Endodermal cell (in vitro differentiated cells): ENCODE results near the gene PRDM10. TPM values are rescaled to one million over a fixed set of nuclear protein-coding genes. Genes with fewer than 3 reads are reported as not detected.

Experiments used
- DNase-seq: peaks from one replicate; pipeline ENCODE4 v3.0.0-alpha.2; 2017
- H3K27ac ChIP-seq: 2 replicates; pipeline ENCODE4 v1.5.1; 2013; ENCODE audit warnings: mild to moderate bottlenecking, low read depth, low read length, moderate library complexity
- H3K27me3 ChIP-seq: 2 replicates; pipeline ENCODE4 v1.6.1; 2013; ENCODE audit warnings: mild to moderate bottlenecking, low read length, moderate library complexity; ENCODE audit not compliant: insufficient read depth, control insufficient read depth, poor library complexity, severe bottlenecking
- H3K36me3 ChIP-seq: 2 replicates; pipeline ENCODE4 v1.7.0; 2013; ENCODE audit warnings: mild to moderate bottlenecking, low read length, moderate library complexity; ENCODE audit not compliant: control insufficient read depth, insufficient read depth
- H3K4me1 ChIP-seq: one replicate; pipeline ENCODE4 v1.7.0; 2013; ENCODE audit warnings: low read length; ENCODE audit not compliant: control insufficient read depth, insufficient read depth
- H3K4me3 ChIP-seq: 2 replicates; pipeline ENCODE4 v1.5.1; 2013; ENCODE audit warnings: mild to moderate bottlenecking, low read length, moderate library complexity
- H3K9ac ChIP-seq: 2 replicates; pipeline ENCODE4 v1.6.1; 2013; ENCODE audit warnings: mild to moderate bottlenecking, low read length, moderate library complexity; ENCODE audit not compliant: poor library complexity, severe bottlenecking; ENCODE audit errors: extremely low read depth
- H3K9me3 ChIP-seq: 2 replicates; pipeline ENCODE4 v1.6.1; 2013; ENCODE audit warnings: mild to moderate bottlenecking, low read length, moderate library complexity; ENCODE audit not compliant: control insufficient read depth
- H3K27ac Mint-ChIP-seq: 2 replicates; pipeline ENCODE4 v1.8.0; 2020; ENCODE audit warnings: mixed read lengths
- H3K27me3 Mint-ChIP-seq: 2 replicates; pipeline ENCODE4 v1.8.0; 2021; ENCODE audit warnings: mild to moderate bottlenecking, mixed read lengths; ENCODE audit not compliant: insufficient read depth
- H3K36me3 Mint-ChIP-seq: 2 replicates; pipeline ENCODE4 v1.8.0; 2020; ENCODE audit warnings: low read depth, mixed read lengths
- H3K4me1 Mint-ChIP-seq: 2 replicates; pipeline ENCODE4 v1.8.0; 2020; ENCODE audit warnings: mixed read lengths
- H3K4me3 Mint-ChIP-seq: 2 replicates; pipeline ENCODE4 v1.8.0; 2020; ENCODE audit warnings: mild to moderate bottlenecking, moderate library complexity, mixed read lengths
- H3K9me3 Mint-ChIP-seq: 2 replicates; pipeline ENCODE4 v1.8.0; 2020; ENCODE audit warnings: mild to moderate bottlenecking, mixed read lengths
- WGBS, 2 experiments: methylation state at CpG; one replicate each; pipeline versions ENCODE4 v1.1.5 to v1.1.7; 2013; ENCODE audit warnings: missing lambda C conversion rate in 2 of 2, mixed read lengths in 1 of 2; ENCODE audit not compliant: insufficient coverage in 1 of 2, insufficient read length in 1 of 2; 5-methylcytosine and 5-hydroxymethylcytosine counted together
- total RNA-seq, 2 donors: library from RNA; stranded (reverse); fragmentation: NEBNext Ultra II Directional in 1 of 2; extraction: Animal tissue kit (Norgen Biotek cat#: 25700) in 1 of 2; gene quantifications; 2 replicates in 1 of 2; 3 replicates in 1 of 2; pipeline ENCODE4 v1.2.1, GENCODE V29; 2021
- TF ChIP-seq, protein P1 (sequence below): fragments of 200-600 bp; sonication (generic); conservative IDR thresholded peaks from 2 replicates; pipeline ENCODE4 v1.5.0; 2021; ENCODE audit warnings: antibody characterized with exemption, mild to moderate bottlenecking

Gene PRDM10
- total RNA-seq, 2 donors from 2014 or later: 15.9 to 16.4 TPM

DNA sequence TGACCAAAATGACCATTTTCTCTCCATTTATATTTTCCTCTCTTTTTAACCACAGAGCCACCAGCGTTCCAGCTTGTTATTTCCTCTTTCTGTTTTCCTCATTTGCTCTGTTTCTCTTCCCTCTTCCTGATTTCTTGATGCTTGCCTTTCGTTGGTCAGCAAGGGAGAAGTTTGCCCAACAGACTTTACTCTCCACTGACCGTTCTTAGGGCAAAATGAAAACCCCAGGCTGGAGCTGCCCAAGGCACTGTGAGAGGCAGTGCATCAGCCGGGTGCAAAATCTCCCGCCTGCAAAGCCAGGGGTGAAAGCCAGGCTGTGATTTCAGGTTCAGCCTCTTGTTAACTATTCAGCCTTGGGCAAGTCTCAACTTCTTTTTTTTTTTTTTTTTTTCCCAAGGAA, 40.9 kb upstream of the PRDM10 start:
- H3K27me3 ChIP-seq: no peaks in the 10 kb centered on the region
- Mint-ChIP-seq H3K27ac (no peak overlapping the region), H3K9me3 (peaks cover 20% of the 10 kb centered on the region), H3K4me3 (no peak overlapping the region), H3K36me3 (no peaks in the 10 kb centered on the region), H3K27me3 (no peaks in the 10 kb centered on the region), H3K4me1 (no peaks in the 10 kb centered on the region)
- TF ChIP-seq, protein P1, sequence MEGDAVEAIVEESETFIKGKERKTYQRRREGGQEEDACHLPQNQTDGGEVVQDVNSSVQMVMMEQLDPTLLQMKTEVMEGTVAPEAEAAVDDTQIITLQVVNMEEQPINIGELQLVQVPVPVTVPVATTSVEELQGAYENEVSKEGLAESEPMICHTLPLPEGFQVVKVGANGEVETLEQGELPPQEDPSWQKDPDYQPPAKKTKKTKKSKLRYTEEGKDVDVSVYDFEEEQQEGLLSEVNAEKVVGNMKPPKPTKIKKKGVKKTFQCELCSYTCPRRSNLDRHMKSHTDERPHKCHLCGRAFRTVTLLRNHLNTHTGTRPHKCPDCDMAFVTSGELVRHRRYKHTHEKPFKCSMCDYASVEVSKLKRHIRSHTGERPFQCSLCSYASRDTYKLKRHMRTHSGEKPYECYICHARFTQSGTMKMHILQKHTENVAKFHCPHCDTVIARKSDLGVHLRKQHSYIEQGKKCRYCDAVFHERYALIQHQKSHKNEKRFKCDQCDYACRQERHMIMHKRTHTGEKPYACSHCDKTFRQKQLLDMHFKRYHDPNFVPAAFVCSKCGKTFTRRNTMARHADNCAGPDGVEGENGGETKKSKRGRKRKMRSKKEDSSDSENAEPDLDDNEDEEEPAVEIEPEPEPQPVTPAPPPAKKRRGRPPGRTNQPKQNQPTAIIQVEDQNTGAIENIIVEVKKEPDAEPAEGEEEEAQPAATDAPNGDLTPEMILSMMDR: no peak
- no peak overlapping the region for H3K4me3 ChIP-seq
- H3K9ac ChIP-seq: no peak overlapping the region
- no peaks in the 10 kb centered on the region for H3K4me1 ChIP-seq
- 86 to 87% methylated on average over 5 of the region's 5 CpGs for WGBS, 2 experiments
- no peaks in the 10 kb centered on the region for H3K36me3 ChIP-seq
- no peak for DNase-seq
- H3K27ac ChIP-seq: no peak overlapping the region
- H3K9me3 ChIP-seq: no peaks in the 10 kb centered on the region

- Histone ChIP-seq H3K4me1 (no peaks in the 10 kb centered on the region), H3K9ac (no peak overlapping the region), H3K36me3 (no peaks in the 10 kb centered on the region), H3K27ac (no peak overlapping the region), H3K4me3 (no peak overlapping the region), H3K27me3 (no peaks in the 10 kb centered on the region), H3K9me3 (no peaks in the 10 kb centered on the region)
- Mint-ChIP-seq H3K9me3 (peaks cover 20% of the 10 kb centered on the region), H3K4me3 (no peak overlapping the region), H3K4me1 (peaks cover 4% of the 10 kb centered on the region), H3K36me3 (no peaks in the 10 kb centered on the region), H3K27me3 (no peaks in the 10 kb centered on the region), H3K27ac (no peak overlapping the region)
- DNase-seq: no peak
- WGBS, 2 experiments: 90 to 92% methylated on average over 13 to 16 of the region's 16 CpGs
- TF ChIP-seq, protein P1: no peak
Observed at GRCh38 chr11:130042093-130042591, 39.5 kb upstream of the PRDM10 start.

DNA sequence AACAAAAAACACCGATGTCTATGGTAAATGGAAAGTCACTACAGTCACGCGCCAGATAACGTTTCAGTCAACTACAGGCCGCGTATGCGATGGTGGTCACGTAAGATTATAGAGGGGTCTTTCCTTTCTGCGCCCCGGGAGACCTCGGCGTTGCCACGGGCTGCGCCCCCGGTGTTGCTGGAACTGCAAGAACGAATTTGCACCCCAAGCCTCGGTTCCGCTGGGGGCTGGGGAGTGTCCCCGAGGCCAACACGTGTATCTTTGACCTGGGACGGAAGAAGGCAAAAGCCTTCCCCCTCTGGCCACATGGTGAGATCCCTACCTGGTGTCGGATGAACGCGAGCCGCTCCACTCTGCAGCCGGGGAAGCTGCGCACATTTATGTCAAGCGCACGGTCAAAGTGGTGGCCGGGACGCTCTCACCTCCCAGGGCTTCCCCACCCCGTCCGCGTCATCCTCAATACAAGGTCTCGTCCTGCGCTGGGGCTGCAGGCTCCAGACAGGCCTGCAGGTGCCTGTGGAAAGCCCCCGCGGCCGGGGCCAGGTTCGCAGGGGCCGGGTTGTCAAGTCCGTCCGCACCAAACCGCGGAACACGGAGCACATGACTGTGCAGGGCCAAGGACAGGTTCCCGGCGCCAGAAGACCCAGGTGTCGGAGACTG, 37.8 kb upstream of the PRDM10 start:
- H3K27me3 ChIP-seq: no peaks in the 10 kb centered on the region
- WGBS, 2 experiments: 95 to 96% methylated on average over 31 to 49 of the region's 49 CpGs
- DNase-seq: no peak
- H3K36me3 ChIP-seq: no peaks in the 10 kb centered on the region
- no peak overlapping the region for H3K27ac Mint-ChIP-seq
- H3K9ac ChIP-seq: no peak overlapping the region
- no peaks in the 10 kb centered on the region for H3K27me3 Mint-ChIP-seq
- H3K4me1 ChIP-seq: no peaks in the 10 kb centered on the region
- H3K4me3 ChIP-seq: no peak overlapping the region
- H3K9me3 Mint-ChIP-seq: peaks cover 20% of the 10 kb centered on the region
- no peaks in the 10 kb centered on the region for H3K9me3 ChIP-seq
- H3K27ac ChIP-seq: no peak overlapping the region
- TF ChIP-seq, protein P1: no peak
- no peak overlapping the region for H3K4me3 Mint-ChIP-seq
- peaks cover 4% of the 10 kb centered on the region for H3K4me1 Mint-ChIP-seq
- no peaks in the 10 kb centered on the region for H3K36me3 Mint-ChIP-seq
